Endothelial cell of umbilical vein (primary cell): Measurements from ENCODE around the gene PGAM1. TPM values are rescaled to one million over a fixed set of nuclear protein-coding genes. Genes with fewer than 3 reads are reported as not detected.

ENCODE experiments used
- polyA plus RNA-seq, 4 experiments: library from polyadenylated mRNA; depleted of rRNA in 3 of 4; stranded (reverse) in 3 of 4; unstranded in 1 of 4; fragments of >200 nt; gene quantifications; 2 replicates each; pipeline versions ENCODE4 v1.2.1 to v1.2.3, GENCODE V29; 2011 to 2012; ENCODE audit warnings: missing spikeins in 1 of 4
- small RNA-seq: library from RNA; depleted of rRNA; stranded (forward); fragments of <200 nt; gene quantifications from one replicate; pipeline ENCODE3, GENCODE V24; 2012; ENCODE audit warnings: low replicate concordance, low read depth; ENCODE audit not compliant: insufficient read depth, insufficient read length
- total RNA-seq: library from RNA; stranded (reverse); gene quantifications from 2 replicates; pipeline ENCODE4 v1.2.3, GENCODE V29; 2021

PGAM1 gene
- total and polyA plus RNA-seq, 2 donors (not counting 3 experiments of a cell fraction or from before 2014, with no cell fraction given) = 375 TPM

Small RNAs within 50 kb of the gene (small RNA-seq; reads per million reads assigned to genes)
- gene RF00019 = not detected

Other genes with a start within 250 kb of the PGAM1 start
- 0.05 and 0.20 TPM in 2 replicates for gene SLIT1, start 240.2 kb upstream of the PGAM1 start, total RNA-seq
- gene SLIT1, start 240.2 kb upstream of the PGAM1 start, polyA plus RNA-seq = 0.04 and 0.11 TPM in 2 replicates
- 19.1 and 20.0 TPM in 2 replicates for gene ARHGAP19, start 133.6 kb upstream of the PGAM1 start, total RNA-seq
- gene ARHGAP19, start 133.6 kb upstream of the PGAM1 start, polyA plus RNA-seq = 5.5 and 6.8 TPM in 2 replicates
- 3.2 and 3.5 TPM in 2 replicates for gene FRAT1, start 106.9 kb upstream of the PGAM1 start, total RNA-seq
- 2.2 and 2.4 TPM in 2 replicates for gene FRAT1, start 106.9 kb upstream of the PGAM1 start, polyA plus RNA-seq
- gene FRAT2, start 91.5 kb upstream of the PGAM1 start, total RNA-seq = 11.3 and 11.5 TPM in 2 replicates
- gene FRAT2, start 91.5 kb upstream of the PGAM1 start, polyA plus RNA-seq = 5.7 and 6.6 TPM in 2 replicates
- 35.8 and 40.9 TPM in 2 replicates for gene RRP12, start 24.9 kb upstream of the PGAM1 start, total RNA-seq
- 11.9 and 13.6 TPM in 2 replicates for gene RRP12, start 24.9 kb upstream of the PGAM1 start, polyA plus RNA-seq
- gene EXOSC1, start 19.8 kb downstream of the PGAM1 start, total RNA-seq = 43.6 and 50.7 TPM in 2 replicates
- gene EXOSC1, start 19.8 kb downstream of the PGAM1 start, polyA plus RNA-seq = 47.6 and 52.9 TPM in 2 replicates
- 52.0 and 53.2 TPM in 2 replicates for gene ZDHHC16, start 20.0 kb downstream of the PGAM1 start, total RNA-seq
- gene ZDHHC16, start 20.0 kb downstream of the PGAM1 start, polyA plus RNA-seq = 125 and 141 TPM in 2 replicates
- gene MMS19, start 72.2 kb downstream of the PGAM1 start, total RNA-seq = 80.9 and 95.2 TPM in 2 replicates
- 123 and 135 TPM in 2 replicates for gene MMS19, start 72.2 kb downstream of the PGAM1 start, polyA plus RNA-seq
- 42.6 and 44.1 TPM in 2 replicates for gene UBTD1, start 72.7 kb downstream of the PGAM1 start, total RNA-seq
- gene UBTD1, start 72.7 kb downstream of the PGAM1 start, polyA plus RNA-seq = 63.7 and 89.3 TPM in 2 replicates
- 1.6 and 2.3 TPM in 2 replicates for gene ANKRD2, start 146.6 kb downstream of the PGAM1 start, total RNA-seq
- gene ANKRD2, start 146.6 kb downstream of the PGAM1 start, polyA plus RNA-seq = 1.7 and 1.8 TPM in 2 replicates
- gene HOGA1, start 158.2 kb downstream of the PGAM1 start, total RNA-seq = 0.46 and 0.91 TPM in 2 replicates
- gene HOGA1, start 158.2 kb downstream of the PGAM1 start, polyA plus RNA-seq = 0.44 and 0.48 TPM in 2 replicates
- gene C10orf62, start 163.5 kb downstream of the PGAM1 start, total RNA-seq = not detected in 2 replicates
- gene C10orf62, start 163.5 kb downstream of the PGAM1 start, polyA plus RNA-seq = not detected in 2 replicates
- 8.4 and 12.2 TPM in 2 replicates for gene MORN4, start 207.3 kb downstream of the PGAM1 start, total RNA-seq
- gene MORN4, start 207.3 kb downstream of the PGAM1 start, polyA plus RNA-seq = 11.8 and 13.9 TPM in 2 replicates
- 19.7 and 20.4 TPM in 2 replicates for gene PI4K2A, start 214.5 kb downstream of the PGAM1 start, total RNA-seq
- 23.8 and 24.6 TPM in 2 replicates for gene PI4K2A, start 214.5 kb downstream of the PGAM1 start, polyA plus RNA-seq